Body of pancreas (tissue), 4 donors: ENCODE measurements around the gene RPL32. TPM values are rescaled to one million over a fixed set of nuclear protein-coding genes. Genes with fewer than 3 reads are reported as not detected.
A peak's percentile ranks its signal among the peaks of the same experiment; 100 is the strongest.

ENCODE experiments used
- ATAC-seq: fragments of 150-250 bp; one replicate; pipeline ENCODE4 v1.9.1; 2016
- DNase-seq, 4 donors: peaks; one replicate each; pipeline ENCODE4 v3.0.0-alpha.2; 2019
- H3K27ac ChIP-seq, 4 donors: fragments of 200-600 bp; sonication (generic); 1 replicate in 3 of 4; 2 replicates in 1 of 4; pipeline versions ENCODE4 v1.5.1 to v1.6.1; 2016 to 2019; ENCODE audit warnings: mild to moderate bottlenecking in 1 of 4, mixed read lengths in 1 of 4, moderate library complexity in 1 of 4
- H3K27me3 ChIP-seq, 2 donors: fragments of 200-600 bp; sonication (generic); one replicate each; pipeline ENCODE4 v1.6.0; 2016; ENCODE audit warnings: mild to moderate bottlenecking in 1 of 2
- H3K36me3 ChIP-seq, 2 donors: fragments of 200-600 bp; sonication (generic); replicated peaks in 1 of 2; 2 replicates each; pipeline ENCODE4 v1.5.1; 2016; ENCODE audit warnings: low read depth in 2 of 2; ENCODE audit not compliant: insufficient read depth in 1 of 2
- H3K4me1 ChIP-seq: fragments of 200-600 bp; sonication (generic); one replicate; pipeline ENCODE4 v1.6.0; 2016
- H3K4me3 ChIP-seq, 2 donors: fragments of 200-600 bp; sonication (generic); 1 replicate in 1 of 2; 2 replicates in 1 of 2; pipeline ENCODE4 v1.5.1; 2016 to 2019
- H3K9me3 ChIP-seq, 3 donors: fragments of 200-600 bp; sonication (generic); 1 replicate in 2 of 3; 2 replicates in 1 of 3; pipeline ENCODE4 v1.5.1; 2016
- CTCF ChIP-seq, 7 experiments: fragments of 450-650 bp in 4 of 7; fragments of 200-600 bp in 3 of 7; sonication (generic) in 3 of 7; IDR thresholded peaks; one replicate each; pipeline ENCODE4 v1.5.1; 2016 to 2019; ENCODE audit warnings: antibody characterized with exemption in 7 of 7
- POLR2A ChIP-seq, 3 donors: fragments of 450-650 bp; IDR thresholded peaks; one replicate each; pipeline ENCODE4 v1.6.1; 2016; ENCODE audit warnings: antibody characterized with exemption in 3 of 3, mild to moderate bottlenecking in 2 of 3
- WGBS, 2 donors: methylation state at CpG; one replicate each; pipeline ENCODE4 v1.1.5; 2017; 5-methylcytosine and 5-hydroxymethylcytosine counted together
- intact Hi-C: fragments of 100-400 bp; cut with DNase I; formaldehyde crosslinking; loops from one replicate; pipeline ENCODE4 v1.15.1; 2023
- total RNA-seq, 2 donors: library from RNA; depleted of rRNA; stranded (reverse); fragments of >200 nt; gene quantifications; one replicate each; pipeline ENCODE4 v1.1.0, GENCODE V29; 2016

RPL32 gene
- total RNA-seq, 2 donors from 2014 or later: 396 to 1,369 TPM

- no peak overlapping the region for H3K4me3 ChIP-seq
- no peak overlapping the region for H3K27ac ChIP-seq
- H3K4me1 ChIP-seq: no peaks in the 10 kb centered on the region
- ATAC-seq (no peak), DNase-seq (no peak)
- H3K27me3 ChIP-seq: no peaks in the 10 kb centered on the region
- H3K9me3 ChIP-seq: no peaks in the 10 kb centered on the region
- intact Hi-C loops: no loop called here
- WGBS, 2 donors: 65% methylated on average over 5 of the region's 5 CpGs
- TF ChIP-seq POLR2A (IDR thresholded peaks at IDR 0.05): no peak
- no peak for TF ChIP-seq CTCF (IDR thresholded peaks at IDR 0.05)
- H3K36me3 ChIP-seq: no peaks in the 10 kb centered on the region
These were observed 22.6 kb downstream of the RPL32 start for GRCh38 chr3:12818773-12819172.

GRCh38 chr3:12818273-12818672 lies 23.1 kb downstream of the RPL32 start:
- WGBS, 2 donors: 86 to 89% methylated on average over 8 of the region's 8 CpGs
- intact Hi-C loops: no loop called here
- TF ChIP-seq POLR2A (IDR thresholded peaks at IDR 0.05) (no peak), CTCF (IDR thresholded peaks at IDR 0.05) (no peak)
- Histone ChIP-seq H3K27ac (no peak overlapping the region), H3K4me1 (no peaks in the 10 kb centered on the region), H3K36me3 (no peaks in the 10 kb centered on the region), H3K9me3 (no peaks in the 10 kb centered on the region), H3K27me3 (no peaks in the 10 kb centered on the region), H3K4me3 (no peak overlapping the region)
- DNase-seq (no peak), ATAC-seq (no peak)

- H3K4me1 ChIP-seq: no peaks in the 10 kb centered on the region
- H3K27me3 ChIP-seq: no peaks in the 10 kb centered on the region
- DNase-seq (peak in 1 of 4 donors; percentile 16), ATAC-seq (no peak)
- no peaks in the 10 kb centered on the region for H3K9me3 ChIP-seq
- H3K27ac ChIP-seq: no peak overlapping the region
- 65% methylated on average over 16 of the region's 16 CpGs; no CpG with 5 or more reads in 1 of the 2 donors for WGBS, 2 donors
- TF ChIP-seq CTCF (IDR thresholded peaks at IDR 0.05) (no peak), POLR2A (IDR thresholded peaks at IDR 0.05) (no peak)
- no peak overlapping the region for H3K4me3 ChIP-seq
- intact Hi-C loops: no loop called here
- H3K36me3 ChIP-seq: no peaks in the 10 kb centered on the region
These were observed 24.0 kb downstream of the RPL32 start for GRCh38 chr3:12817343-12817710.

- Histone ChIP-seq H3K27me3 (no peaks in the 10 kb centered on the region), H3K4me3 (no peak overlapping the region), H3K4me1 (no peaks in the 10 kb centered on the region), H3K9me3 (no peaks in the 10 kb centered on the region), H3K36me3 (no peaks in the 10 kb centered on the region), H3K27ac (no peak overlapping the region)
- DNase-seq (no peak), ATAC-seq (no peak)
- TF ChIP-seq CTCF (IDR thresholded peaks at IDR 0.05) (no peak), POLR2A (IDR thresholded peaks at IDR 0.05) (no peak)
- intact Hi-C loops: no loop called here
- WGBS, 2 donors: 86 to 90% methylated on average over 16 to 21 of the region's 34 CpGs
These were observed 24.6 kb downstream of the RPL32 start for GRCh38 chr3:12816521-12817342.

GRCh38 chr3:12815719-12816118 lies 25.6 kb downstream of the RPL32 start:
- Histone ChIP-seq H3K9me3 (no peaks in the 10 kb centered on the region), H3K4me1 (no peaks in the 10 kb centered on the region), H3K4me3 (no peak overlapping the region), H3K27ac (no peak overlapping the region), H3K36me3 (no peaks in the 10 kb centered on the region), H3K27me3 (no peaks in the 10 kb centered on the region)
- intact Hi-C loops: no loop called here
- ATAC-seq: no peak
- no peak for DNase-seq
- WGBS, 2 donors: 89 to 96% methylated on average over 8 to 9 of the region's 9 CpGs
- TF ChIP-seq CTCF (IDR thresholded peaks at IDR 0.05) (no peak), POLR2A (IDR thresholded peaks at IDR 0.05) (no peak)
